HT-29 (cell line): ENCODE results near the gene MTERF2. TPM values are rescaled to one million over a fixed set of nuclear protein-coding genes. Genes with fewer than 3 reads are reported as not detected.

Source experiments
- DNase-seq: peaks from one replicate; pipeline ENCODE4 v3.0.0-alpha.2; 2015; ENCODE audit warnings: low spot score
- total RNA-seq: library from RNA; depleted of rRNA; stranded (reverse); fragments of >200 nt; shearing (Covaris generic); gene quantifications from 2 replicates; pipeline ENCODE4 v1.2.3, GENCODE V29; 2014; rRNA removed

Gene MTERF2
- total RNA-seq, 1 experiment from 2014 or later: 10.1 TPM

DNA sequence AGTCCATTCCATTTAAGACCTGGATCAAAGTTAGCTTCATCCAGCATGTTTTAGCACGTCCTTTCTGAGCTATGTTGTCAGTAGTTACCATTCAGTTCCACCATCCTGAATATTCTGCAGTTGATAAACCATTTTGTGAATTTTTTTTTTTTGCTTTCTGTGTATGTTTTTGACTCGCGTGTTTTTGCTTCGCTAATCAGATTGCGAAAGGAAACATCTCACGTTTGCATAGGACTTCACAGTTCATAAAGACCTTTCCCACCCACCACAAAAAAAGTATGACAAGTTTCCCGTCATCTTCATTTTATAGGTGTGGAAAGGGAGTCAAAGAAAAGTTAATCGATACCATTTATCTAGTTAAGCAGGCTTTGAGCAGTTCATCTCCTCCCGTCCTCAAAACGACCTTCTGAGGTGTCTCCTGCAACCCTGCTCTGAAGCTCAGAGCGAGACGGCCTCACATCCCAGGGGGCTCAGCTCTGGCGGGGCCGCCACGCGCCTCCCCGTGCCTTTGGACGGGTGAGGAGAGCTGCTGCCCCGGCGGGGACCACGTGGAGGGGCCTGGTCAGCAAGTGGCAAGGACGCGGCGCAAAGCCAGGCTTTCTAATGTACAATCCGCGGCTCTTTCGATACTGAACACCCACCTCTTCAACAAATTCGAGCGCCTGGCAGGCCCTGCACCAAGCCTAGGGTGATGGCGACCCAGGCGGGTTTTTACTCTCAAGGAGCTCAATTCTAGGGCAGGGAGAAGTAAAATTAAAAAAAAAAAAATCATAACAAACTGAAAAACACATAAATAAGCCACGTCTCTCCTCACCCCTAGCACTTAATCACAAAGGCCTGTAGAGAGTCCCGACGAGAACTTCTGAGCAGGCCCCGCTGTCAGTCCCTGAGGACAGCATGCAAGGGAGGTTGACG is 32.2 kb downstream of the MTERF2 start:
- no peak for DNase-seq

DNA sequence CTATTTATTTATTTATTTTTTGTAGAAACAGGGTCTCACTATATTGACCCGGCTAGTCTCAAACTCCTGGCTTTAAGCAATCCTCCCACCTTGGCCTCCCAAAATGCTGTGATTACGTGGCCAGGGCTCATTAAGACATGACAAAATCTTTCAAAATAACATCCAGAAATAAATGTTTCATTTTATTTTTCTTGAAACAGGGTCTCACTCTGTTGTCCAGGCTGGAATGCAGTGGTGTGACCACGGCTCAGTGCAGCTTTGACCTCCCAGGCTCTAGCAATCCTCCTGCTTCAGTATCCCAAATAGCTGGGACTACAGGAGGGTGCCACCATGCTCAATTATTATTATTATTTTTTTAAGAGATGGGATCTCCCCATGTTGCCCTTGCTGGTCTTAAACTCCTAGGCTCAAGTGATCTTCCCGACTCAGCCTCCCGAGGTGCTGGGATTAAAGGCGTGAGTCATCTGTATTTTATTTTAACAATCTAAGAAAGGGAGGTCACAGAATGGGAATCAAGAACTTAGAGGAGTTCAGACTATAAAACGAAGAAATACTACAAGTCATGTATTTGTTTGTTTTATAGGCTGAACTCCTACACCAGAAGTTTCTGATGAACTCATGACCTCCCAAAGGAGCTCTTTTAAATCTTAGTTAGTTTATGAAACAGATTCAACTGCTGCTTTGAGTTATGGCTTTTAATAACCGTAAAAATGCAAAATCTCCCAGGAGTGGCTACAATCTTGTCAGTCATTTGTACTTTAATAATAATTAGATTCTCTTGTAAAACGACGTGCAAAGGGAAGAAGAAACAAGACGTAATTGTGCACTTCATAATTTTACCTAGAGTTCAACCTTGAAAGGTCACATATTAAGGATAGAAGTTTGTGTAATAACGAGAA is 33.3 kb downstream of the MTERF2 start:
- DNase-seq: peak; percentile 36

DNA sequence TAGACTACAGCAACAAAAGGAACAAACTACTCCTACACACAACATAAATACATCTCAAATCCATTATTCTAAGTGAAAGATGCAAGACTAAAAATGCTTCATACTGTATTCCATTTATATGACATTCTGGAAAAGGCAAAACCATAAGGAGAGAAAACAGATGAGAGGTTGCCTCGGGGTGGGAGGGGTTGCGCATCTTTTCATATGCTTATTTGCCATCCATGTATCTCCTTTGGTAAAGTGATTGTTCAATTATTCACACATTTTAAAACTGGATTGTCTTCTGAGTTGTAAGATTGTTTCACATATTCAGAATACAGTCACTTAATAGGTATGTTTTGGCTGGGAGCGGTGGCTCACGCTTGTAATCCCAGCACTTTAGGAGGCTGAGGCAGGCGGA is 36.4 kb downstream of the MTERF2 start:
- no peak for DNase-seq

DNA sequence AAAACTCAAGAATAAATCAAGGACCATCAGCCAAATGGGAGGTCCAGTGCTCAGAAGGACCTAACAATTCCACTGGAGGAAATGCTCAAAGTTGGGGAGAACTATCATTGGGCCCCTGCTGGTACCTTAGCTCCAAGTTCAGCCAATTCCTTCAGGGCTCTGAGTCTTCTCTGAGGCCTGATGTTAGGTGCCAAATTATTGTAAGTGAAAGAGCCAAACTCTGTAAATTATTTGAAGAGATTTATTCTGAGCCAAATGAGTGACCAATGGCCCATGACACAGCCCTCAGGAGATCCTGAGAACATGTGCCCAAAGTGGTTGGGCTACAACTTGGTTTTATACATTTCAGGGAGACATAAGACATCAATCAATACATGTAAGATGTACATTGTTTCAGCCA is 39.5 kb downstream of the MTERF2 start:
- DNase-seq: no peak

DNA sequence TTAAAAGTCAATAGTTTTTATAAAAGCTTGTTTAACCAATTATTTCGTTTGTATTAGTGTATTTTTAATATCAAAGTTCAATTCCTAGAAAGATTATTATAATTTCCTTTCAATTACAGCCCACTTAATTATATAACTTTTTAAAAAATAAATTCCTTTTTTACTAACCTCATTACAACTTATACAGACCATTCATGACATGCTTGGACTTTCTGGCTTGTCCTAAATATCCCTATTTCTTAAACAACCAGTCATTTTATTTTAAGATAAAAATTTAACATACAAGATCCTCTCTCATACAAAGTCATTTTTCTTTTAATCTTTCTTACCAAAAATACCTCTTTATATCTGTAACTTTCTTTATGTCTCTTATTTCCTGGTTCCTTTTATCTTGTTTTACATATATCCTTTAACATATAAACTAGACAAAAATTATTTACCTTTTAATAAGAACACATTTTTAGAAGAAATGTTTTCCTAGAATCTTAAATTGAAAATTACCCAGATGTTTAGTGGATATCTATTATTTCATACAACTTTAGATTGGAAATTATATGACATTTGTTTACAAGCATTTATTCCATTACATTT is 41.6 kb downstream of the MTERF2 start:
- DNase-seq: no peak

DNA sequence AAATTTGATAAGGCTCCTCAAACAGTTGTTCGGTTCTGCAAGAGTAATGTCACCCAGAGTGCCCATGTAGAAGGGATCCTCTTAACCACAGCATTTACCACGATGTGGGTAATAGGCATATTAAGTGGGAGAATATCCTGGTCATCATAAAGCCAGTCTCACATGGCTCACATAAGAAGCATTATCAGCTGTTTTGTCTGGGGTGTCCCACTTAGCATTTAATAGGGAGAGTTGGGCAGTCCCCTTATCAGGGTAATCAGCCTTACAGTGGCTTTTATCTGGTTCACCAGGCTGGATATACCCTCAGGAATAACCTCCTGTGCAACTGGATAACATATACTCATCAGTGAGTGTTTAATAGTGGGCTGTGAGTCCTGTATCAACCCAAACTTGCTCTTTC is 44.2 kb downstream of the MTERF2 start:
- DNase-seq: no peak

DNA sequence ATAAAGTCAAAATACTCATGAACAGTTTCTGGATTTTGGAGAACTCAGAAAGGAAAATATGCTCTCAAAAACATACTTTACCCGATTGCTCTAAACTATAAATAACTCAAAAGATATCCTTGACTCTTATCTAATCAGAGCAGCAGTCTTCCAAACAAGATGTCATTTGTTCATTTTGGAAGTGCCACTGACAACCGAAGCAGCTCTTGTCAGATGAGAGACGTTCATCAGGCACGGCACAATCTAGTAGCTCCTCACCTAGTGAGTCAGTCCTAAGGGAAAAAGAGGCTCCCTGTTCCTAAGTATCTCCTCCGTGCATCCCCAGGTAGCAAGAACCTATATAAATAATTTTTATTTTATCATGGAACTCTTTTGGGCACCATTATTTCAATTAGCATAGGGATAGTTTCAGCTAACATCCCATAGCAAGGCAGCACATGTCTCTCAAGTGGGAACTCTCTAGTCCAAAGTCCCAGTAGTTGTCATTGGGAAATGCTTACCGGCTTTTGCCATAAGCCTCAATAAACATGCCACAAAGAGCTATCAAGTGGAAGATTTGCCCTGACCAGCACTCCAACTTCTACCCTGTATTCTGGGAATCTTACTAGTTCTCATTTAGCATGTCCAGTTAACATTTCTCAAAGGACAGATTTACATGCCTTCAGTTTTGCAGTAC is 45.3 kb downstream of the MTERF2 start:
- DNase-seq: no peak

DNA sequence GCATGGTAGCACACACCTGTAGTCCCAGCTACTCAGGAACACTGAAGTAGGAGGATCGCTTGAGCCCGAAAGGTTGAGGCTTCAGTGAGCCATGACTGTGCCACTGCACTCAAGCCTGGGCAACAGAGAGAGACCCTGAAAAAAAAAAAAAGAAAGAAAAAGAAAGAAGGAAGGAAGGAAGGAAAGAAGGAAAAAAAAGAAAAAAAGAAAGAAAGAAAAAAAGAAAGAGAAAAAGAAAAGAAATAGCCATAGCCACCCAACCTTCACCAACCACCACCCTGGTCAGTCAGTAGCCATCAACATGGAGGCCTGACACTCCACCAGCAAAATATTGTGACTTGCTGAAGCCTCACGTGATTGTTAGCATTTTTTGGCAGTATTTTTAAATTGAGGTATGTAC is 52.7 kb downstream of the MTERF2 start:
- no peak for DNase-seq

Other genes starting within 250 kb of the MTERF2 start
- gene RIC8B, start 212.5 kb downstream of the MTERF2 start, total RNA-seq: 3.2 and 4.3 TPM in 2 replicates
- gene TMEM263, start 31.2 kb downstream of the MTERF2 start, total RNA-seq: 13.1 and 14.5 TPM in 2 replicates
- gene CRY1, start 106.4 kb upstream of the MTERF2 start, total RNA-seq: 24.4 and 27.1 TPM in 2 replicates